Measurements from ENCODE around the gene RSPH1. TPM values are rescaled to one million over a fixed set of nuclear protein-coding genes. Genes with fewer than 3 reads are reported as not detected.

RSPH1 gene
- total and polyA plus RNA-seq, 8 donors = 0.37 to 8.9 (median 1.8) TPM; not detected in 1

GRCh38 chr21:42530167-42530518 is 34.1 kb upstream of the RSPH1 start:
- 79 to 90% (median 86%) methylated on average over 5 of the region's 5 CpGs for WGBS, 5 donors
- H3K4me1 ChIP-seq = peaks cover 43 to 81% (median 68%) of the 10 kb centered on the region in 4 donors
- intact Hi-C loops (cut with DNase I; ENCODE audit: low total_unique reads) = no loop called here
- DNase-seq = no peak
- H3K4me3 ChIP-seq = no peak overlapping the region
- no peaks in the 10 kb centered on the region for H3K27me3 ChIP-seq
- no peak overlapping the region for H3K27ac ChIP-seq
- peaks cover 6 to 32% (median 20%) of the 10 kb centered on the region in 4 donors for H3K36me3 ChIP-seq
- no peaks in the 10 kb centered on the region for H3K9me3 ChIP-seq
- TF ChIP-seq POLR2AphosphoS5 (IDR thresholded peaks at IDR 0.05) (no peak), POLR2A (IDR thresholded peaks at IDR 0.05) (no peak), EP300 (IDR thresholded peaks at IDR 0.05) (no peak)
- TF ChIP-seq, protein P1, sequence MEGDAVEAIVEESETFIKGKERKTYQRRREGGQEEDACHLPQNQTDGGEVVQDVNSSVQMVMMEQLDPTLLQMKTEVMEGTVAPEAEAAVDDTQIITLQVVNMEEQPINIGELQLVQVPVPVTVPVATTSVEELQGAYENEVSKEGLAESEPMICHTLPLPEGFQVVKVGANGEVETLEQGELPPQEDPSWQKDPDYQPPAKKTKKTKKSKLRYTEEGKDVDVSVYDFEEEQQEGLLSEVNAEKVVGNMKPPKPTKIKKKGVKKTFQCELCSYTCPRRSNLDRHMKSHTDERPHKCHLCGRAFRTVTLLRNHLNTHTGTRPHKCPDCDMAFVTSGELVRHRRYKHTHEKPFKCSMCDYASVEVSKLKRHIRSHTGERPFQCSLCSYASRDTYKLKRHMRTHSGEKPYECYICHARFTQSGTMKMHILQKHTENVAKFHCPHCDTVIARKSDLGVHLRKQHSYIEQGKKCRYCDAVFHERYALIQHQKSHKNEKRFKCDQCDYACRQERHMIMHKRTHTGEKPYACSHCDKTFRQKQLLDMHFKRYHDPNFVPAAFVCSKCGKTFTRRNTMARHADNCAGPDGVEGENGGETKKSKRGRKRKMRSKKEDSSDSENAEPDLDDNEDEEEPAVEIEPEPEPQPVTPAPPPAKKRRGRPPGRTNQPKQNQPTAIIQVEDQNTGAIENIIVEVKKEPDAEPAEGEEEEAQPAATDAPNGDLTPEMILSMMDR (IDR thresholded peaks at IDR 0.05) = no peak

GRCh38 chr21:42527489-42528158 is 31.6 kb upstream of the RSPH1 start:
- Histone ChIP-seq H3K27ac (peak overlapping the region; percentile 59 to 91 (median 82)), H3K4me1 (peaks cover 52 to 81% (median 68%) of the 10 kb centered on the region in 4 donors), H3K36me3 (peaks cover 3 to 29% (median 15%) of the 10 kb centered on the region in 4 donors), H3K9me3 (no peaks in the 10 kb centered on the region), H3K4me3 (peak overlapping the region in 3 of 4 donors; percentile 3 to 13 (median 12)), H3K27me3 (no peaks in the 10 kb centered on the region)
- intact Hi-C loops (cut with DNase I; ENCODE audit: low total_unique reads) = no loop called here
- WGBS, 5 donors = 23 to 44% (median 43%) methylated on average over 7 to 13 of the region's 13 CpGs
- TF ChIP-seq POLR2AphosphoS5 (IDR thresholded peaks at IDR 0.05) (peak in 1 of 3 donors; percentile 27), EP300 (IDR thresholded peaks at IDR 0.05) (no peak), POLR2A (IDR thresholded peaks at IDR 0.05) (no peak)
- TF ChIP-seq, protein P1 (IDR thresholded peaks at IDR 0.05) = no peak
- peak in 1 of 2 donors; percentile 66 for DNase-seq

DNA sequence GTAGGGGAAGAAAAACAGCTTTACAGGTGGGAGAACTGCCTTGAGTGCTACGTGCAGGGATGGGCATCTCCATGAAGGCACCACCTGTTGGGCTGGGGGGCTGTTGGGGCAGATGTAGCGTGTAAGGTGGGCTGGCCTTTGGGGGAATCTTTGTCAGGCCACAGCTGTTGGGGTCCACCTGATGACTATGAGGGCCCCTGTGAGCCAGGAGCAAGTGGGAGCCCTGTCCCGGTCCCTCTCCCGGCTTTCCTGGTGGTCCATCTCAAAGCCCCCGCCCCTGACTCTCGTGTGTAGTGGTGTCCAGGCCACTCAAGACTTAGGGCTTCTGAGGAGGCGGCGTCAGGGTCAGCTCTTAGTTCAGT is 31.1 kb upstream of the RSPH1 start:
- DNase-seq = no peak

DNA sequence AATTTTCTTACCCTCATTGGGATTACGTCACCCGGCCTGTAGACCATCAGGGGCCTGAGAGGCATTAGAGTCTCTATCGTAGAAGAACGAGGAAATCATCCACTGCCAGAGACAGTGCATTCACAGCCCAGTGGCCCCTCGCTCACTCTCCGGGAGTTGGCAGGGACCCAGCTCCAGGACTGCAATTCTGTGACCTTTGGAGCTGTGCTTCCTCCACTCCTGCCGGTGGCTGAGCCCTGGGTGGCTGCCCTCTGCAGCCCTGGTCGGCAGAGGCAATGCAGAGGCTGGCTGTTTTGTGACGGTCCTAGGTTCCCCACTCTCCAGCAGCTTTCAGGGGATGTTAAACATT is 30.3 kb upstream of the RSPH1 start:
- whole genome bisulfite sequencing, 5 donors = 21 to 49% (median 36%) methylated on average over 7 to 9 of the region's 9 CpGs
- H3K9me3 ChIP-seq = no peaks in the 10 kb centered on the region
- H3K27ac ChIP-seq = peak overlapping the region; percentile 60 to 91 (median 82)
- H3K36me3 ChIP-seq = peaks cover 7 to 38% (median 22%) of the 10 kb centered on the region in 4 donors
- TF ChIP-seq POLR2A (IDR thresholded peaks at IDR 0.05) (no peak), EP300 (IDR thresholded peaks at IDR 0.05) (no peak), POLR2AphosphoS5 (IDR thresholded peaks at IDR 0.05) (no peak)
- TF ChIP-seq, protein P1 (IDR thresholded peaks at IDR 0.05) = no peak
- intact Hi-C loops (cut with DNase I; ENCODE audit: low total_unique reads) = no loop called here
- DNase-seq = peak; percentile 73 to 79
- no peaks in the 10 kb centered on the region for H3K27me3 ChIP-seq
- H3K4me1 ChIP-seq = peaks cover 49 to 81% (median 63%) of the 10 kb centered on the region in 4 donors
- H3K4me3 ChIP-seq = peak overlapping the region in 1 of 4 donors; percentile 0

More for the DNA sequence above, 31.1 kb upstream of the RSPH1 start:
- Histone ChIP-seq H3K36me3 (peaks cover 3 to 30% (median 18%) of the 10 kb centered on the region in 4 donors), H3K4me1 (peaks cover 49 to 81% (median 66%) of the 10 kb centered on the region in 4 donors), H3K4me3 (peak overlapping the region in 1 of 4 donors; percentile 13), H3K27ac (peak overlapping the region; percentile 51 to 91 (median 82)), H3K9me3 (no peaks in the 10 kb centered on the region), H3K27me3 (no peaks in the 10 kb centered on the region)
- TF ChIP-seq, protein P1 (IDR thresholded peaks at IDR 0.05) = no peak
- TF ChIP-seq POLR2A (IDR thresholded peaks at IDR 0.05) (no peak), EP300 (IDR thresholded peaks at IDR 0.05) (no peak), POLR2AphosphoS5 (IDR thresholded peaks at IDR 0.05) (no peak)
- intact Hi-C loops (cut with DNase I; ENCODE audit: low total_unique reads) = no loop called here
- WGBS, 5 donors = 84 to 93% (median 93%) methylated on average over 7 to 8 of the region's 8 CpGs
